K562 (cell line): ENCODE results near the gene DCHS2. TPM values are rescaled to one million over a fixed set of nuclear protein-coding genes. Genes with fewer than 3 reads are reported as not detected.

ENCODE experiments used
- ATAC-seq: fragments of 200-7000 bp; cut with Tn5 transposase; 3 replicates; pipeline ENCODE4 v1.9.1; 2020; ENCODE audit warnings: moderate library complexity
- BruUV-seq: library from RNA; stranded (reverse); fragments of 400-500 nt; replicated peaks from 2 replicates; lab custom pipeline; 2021; lab: Mats Ljungman, UMichigan
- CTCF ChIA-PET: fragments of 300-600 bp; formaldehyde crosslinking; extraction: SDS; loops from one replicate; lab custom pipeline; 2021; ENCODE audit warnings: low intra/inter-chr PET ratio; lab: Yijun Ruan, JAX
- POLR2A ChIA-PET: fragments of 300-600, 350-650 bp; sonication (Branson Sonifier 250); formaldehyde crosslinking; extraction: SDS; loops from one replicate; lab custom pipeline; 2021; ENCODE audit warnings: antibody characterized with exemption, inconsistent platforms; lab: Yijun Ruan, JAX
- DNase-seq, 4 experiments: peaks; one replicate each; pipeline versions ENCODE4 v3.0.0 to v3.0.0-alpha.2; 2011 to 2018; ENCODE audit warnings: low spot score in 3 of 4, mixed read lengths in 3 of 4; ENCODE audit errors: extremely low read depth in 1 of 4
- FAIRE-seq: peaks from 2 replicates; lab custom pipeline; 2011; peaks lifted over from hg19 to GRCh38; lab: Jason Lieb, UNC
- H2AFZ ChIP-seq: 2 replicates; pipeline ENCODE4 v1.6.0; 2011; ENCODE audit warnings: low read depth, low read length, control low read depth, inconsistent platforms
- H3K27ac ChIP-seq: fragments of 200-600 bp; 3 replicates; pipeline ENCODE4 v1.8.0; 2011; ENCODE audit warnings: low read depth, mild to moderate bottlenecking, control low read depth, inconsistent platforms, low read length, moderate library complexity, mixed read lengths; ENCODE audit errors: extremely low read depth
- H3K27me3 ChIP-seq, 2 experiments: fragments of 300-600 bp in 1 of 2; 2 replicates in 1 of 2; 3 replicates in 1 of 2; pipeline versions ENCODE4 v1.6.0 to v1.8.0; 2011; ENCODE audit warnings: inconsistent platforms in 2 of 2, low read length in 2 of 2, mild to moderate bottlenecking in 1 of 2, mixed read lengths in 1 of 2, moderate library complexity in 1 of 2; ENCODE audit not compliant: control insufficient read depth in 2 of 2, insufficient read depth in 2 of 2
- H3K36me3 ChIP-seq: fragments of 300-600 bp; 3 replicates; pipeline ENCODE4 v1.8.0; 2011; ENCODE audit warnings: mild to moderate bottlenecking, low read length, inconsistent platforms; ENCODE audit not compliant: control insufficient read depth, insufficient read depth
- H3K4me1 ChIP-seq, 2 experiments: fragments of 200-600 bp in 1 of 2; replicated peaks in 1 of 2; 2 replicates in 1 of 2; 3 replicates in 1 of 2; pipeline versions ENCODE4 v1.5.1 to v1.8.0; 2011; ENCODE audit warnings: inconsistent platforms in 2 of 2, low read length in 2 of 2, mild to moderate bottlenecking in 1 of 2, mixed read lengths in 1 of 2, moderate library complexity in 1 of 2; ENCODE audit not compliant: control insufficient read depth in 2 of 2, insufficient read depth in 2 of 2
- H3K4me2 ChIP-seq: 2 replicates; pipeline ENCODE4 v1.6.1; 2011; ENCODE audit warnings: low read length, control low read depth, inconsistent platforms, mixed read lengths; ENCODE audit not compliant: insufficient read depth
- H3K4me3 ChIP-seq: fragments of 200-600 bp; sonication (generic), shearing (Covaris generic); 2 replicates; pipeline ENCODE4 v1.5.1; 2016; ENCODE audit warnings: control low read depth, inconsistent platforms
- H3K79me2 ChIP-seq: fragments of 200-600 bp; 3 replicates; pipeline ENCODE4 v1.8.0; 2011; ENCODE audit warnings: low read length, inconsistent platforms; ENCODE audit not compliant: control insufficient read depth, insufficient read depth
- H3K9ac ChIP-seq, 2 experiments: 2 replicates each; pipeline versions ENCODE4 v1.6.0 to v1.6.1; 2011; ENCODE audit warnings: low read depth in 2 of 2, low read length in 2 of 2, control low read depth in 1 of 2, inconsistent platforms in 1 of 2, mild to moderate bottlenecking in 1 of 2, mixed read lengths in 1 of 2; ENCODE audit not compliant: insufficient read depth in 1 of 2
- H3K9me1 ChIP-seq: one replicate; pipeline ENCODE4 v1.6.0; 2011; ENCODE audit warnings: inconsistent platforms, mild to moderate bottlenecking, low read length, moderate library complexity; ENCODE audit not compliant: control insufficient read depth, insufficient read depth
- H3K9me3 ChIP-seq: replicated peaks from 2 replicates; pipeline ENCODE4 v1.5.1; 2011; ENCODE audit warnings: low read depth, low read length, inconsistent platforms; ENCODE audit not compliant: control insufficient read depth, insufficient read depth
- H4K20me1 ChIP-seq: replicated peaks from 2 replicates; pipeline ENCODE4 v1.6.1; 2011; ENCODE audit warnings: low read length, inconsistent platforms, mixed read lengths; ENCODE audit not compliant: control insufficient read depth, insufficient read depth
- E2F6 ChIP-seq, 2 experiments: IDR thresholded peaks; 2 replicates each; pipeline ENCODE4 v1.6.1; 2011; ENCODE audit warnings: borderline replicate concordance in 1 of 2, control low read depth in 1 of 2, low read depth in 1 of 2, low read length in 1 of 2, mild to moderate bottlenecking in 1 of 2, mixed read lengths in 1 of 2, moderate library complexity in 1 of 2; ENCODE audit not compliant: insufficient read depth in 1 of 2, insufficient read length in 1 of 2, poor library complexity in 1 of 2, severe bottlenecking in 1 of 2; ENCODE audit errors: extremely low read depth in 1 of 2
- FOXP1 ChIP-seq: sonication (generic); formaldehyde crosslinking; IDR thresholded peaks from 2 replicates; pipeline ENCODE4 v1.8.0; 2022; ENCODE audit warnings: mild to moderate bottlenecking, missing genetic modification reagents
- KAT2B ChIP-seq: IDR thresholded peaks from one replicate; pipeline ENCODE4 v1.6.1; 2012; ENCODE audit warnings: low read depth, mild to moderate bottlenecking, control low read depth, inconsistent platforms, low read length, moderate library complexity
- MED1 ChIP-seq: sonication (generic); formaldehyde crosslinking; IDR thresholded peaks from 2 replicates; pipeline ENCODE4 v1.8.1; 2023; ENCODE audit warnings: missing genetic modification reagents, borderline replicate concordance
- MTA3 ChIP-seq: fragments of 450-650 bp; formaldehyde crosslinking; IDR thresholded peaks from 2 replicates; pipeline ENCODE4 v1.6.1; 2017; ENCODE audit warnings: mild to moderate bottlenecking, borderline replicate concordance
- NR1H2 ChIP-seq: sonication (generic); formaldehyde crosslinking; IDR thresholded peaks from 2 replicates; pipeline ENCODE4 v1.4.0; 2020; ENCODE audit warnings: mild to moderate bottlenecking, missing genetic modification reagents
- NRF1 ChIP-seq, 2 experiments: fragments of 450-650 bp; IDR thresholded peaks in 1 of 2; conservative IDR thresholded peaks in 1 of 2; 2 replicates each; pipeline ENCODE4 v1.6.1; 2014; ENCODE audit warnings: mild to moderate bottlenecking in 2 of 2
- PURB ChIP-seq: sonication (generic); formaldehyde crosslinking; IDR thresholded peaks from 2 replicates; pipeline ENCODE4 v1.9.0; 2021; ENCODE audit warnings: low read depth, mild to moderate bottlenecking, missing genetic modification reagents
- SNRNP70 ChIP-seq: fragments of 200-400 bp; formaldehyde crosslinking; optimal IDR thresholded peaks from 2 replicates; pipeline ENCODE3; 2017; ENCODE audit warnings: low read depth, low read length
- STAT5A ChIP-seq: IDR thresholded peaks from 2 replicates; pipeline ENCODE4 v1.6.1; 2012; ENCODE audit warnings: low read length, inconsistent platforms, borderline replicate concordance
- TEAD2 ChIP-seq: fragments of 450-650 bp; IDR thresholded peaks from 2 replicates; pipeline ENCODE4 v1.6.1; 2016; ENCODE audit warnings: missing genetic modification characterization, control low read depth, missing compliant biosample characterization
- ZBTB26 ChIP-seq: fragments of 450-650 bp; formaldehyde crosslinking; IDR thresholded peaks from 2 replicates; pipeline ENCODE4 v1.4.0; 2022; ENCODE audit warnings: missing genetic modification characterization
- ZBTB49 ChIP-seq: sonication (generic); formaldehyde crosslinking; IDR thresholded peaks from 2 replicates; pipeline ENCODE4 v1.8.0; 2022; ENCODE audit warnings: missing genetic modification reagents, mild to moderate bottlenecking, borderline replicate concordance
- ZC3H4 ChIP-seq: sonication (generic); formaldehyde crosslinking; IDR thresholded peaks from 2 replicates; pipeline ENCODE4 v1.9.0; 2021; ENCODE audit warnings: missing genetic modification reagents, borderline replicate concordance
- ZNF311 ChIP-seq: fragments of 250-450 bp; sonication (Bioruptor Pico); IDR thresholded peaks from 2 replicates; pipeline ENCODE4 v1.4.0; 2020; ENCODE audit warnings: mild to moderate bottlenecking, moderate library complexity
- ZNF778 ChIP-seq: fragments of 450-650 bp; formaldehyde crosslinking; IDR thresholded peaks from 2 replicates; pipeline ENCODE4 v1.4.0; 2020; ENCODE audit warnings: mild to moderate bottlenecking, moderate library complexity
- WGBS: fragments of 100-300 bp; shearing (Covaris generic); methylation state at CpG from one replicate; pipeline ENCODE4 v1.1.6; 2016; ENCODE audit warnings: low coverage, mixed read lengths; ENCODE audit not compliant: insufficient coverage; ENCODE audit errors: missing lambda C conversion rate; 5-methylcytosine and 5-hydroxymethylcytosine counted together
- in situ Hi-C: fragments of 300-500 bp; cut with MboI; formaldehyde crosslinking; loops from 4 replicates; pipeline ENCODE4 v1.15.0; 2018; ENCODE audit warnings: inconsistent platforms, mixed read lengths
- intact Hi-C: fragments of 100-400 bp; cut with micrococcal nuclease; formaldehyde crosslinking; loops from 2 replicates; pipeline ENCODE4 v1.14.2; 2022
- polyA plus RNA-seq, 8 experiments: library from polyadenylated mRNA; depleted of rRNA in 4 of 8; stranded (reverse) in 5 of 8; unstranded in 3 of 8; fragments of >200 nt; fragmentation: Nextera tagmentation in 2 of 8; fragmentation: Illumina TruSeq in 1 of 8; extraction: Ambion mirVana in 2 of 8; extraction: Trizol in 1 of 8; gene quantifications; 2 replicates each; pipeline versions ENCODE4 v1.2.1 to v1.2.3, GENCODE V29; 2011 to 2014; ENCODE audit warnings: inconsistent platforms in 1 of 8, missing spikeins in 1 of 8
- total RNA-seq, 7 experiments: library from RNA; depleted of rRNA in 6 of 7; stranded (reverse); fragments of >200 nt in 6 of 7; fragmentation: Illumina TruSeq in 2 of 7; extraction: Trizol in 2 of 7; gene quantifications; 2 replicates each; pipeline versions ENCODE4 v1.2.1 to v1.2.3, GENCODE V29; 2011 to 2021; ENCODE audit warnings: low replicate concordance in 1 of 7
- TF ChIP-seq, protein P1 (sequence below): fragments of 450-650 bp; formaldehyde crosslinking; IDR thresholded peaks from 2 replicates; pipeline ENCODE4 v1.4.0; 2022; ENCODE audit warnings: missing genetic modification characterization

DCHS2 gene
- total and polyA plus RNA-seq, 9 of the 15 experiments (the other 6 are each of a cell fraction or from before 2014, with no cell fraction given) = 0.49 to 7.1 (median 5.3) TPM

DNA sequence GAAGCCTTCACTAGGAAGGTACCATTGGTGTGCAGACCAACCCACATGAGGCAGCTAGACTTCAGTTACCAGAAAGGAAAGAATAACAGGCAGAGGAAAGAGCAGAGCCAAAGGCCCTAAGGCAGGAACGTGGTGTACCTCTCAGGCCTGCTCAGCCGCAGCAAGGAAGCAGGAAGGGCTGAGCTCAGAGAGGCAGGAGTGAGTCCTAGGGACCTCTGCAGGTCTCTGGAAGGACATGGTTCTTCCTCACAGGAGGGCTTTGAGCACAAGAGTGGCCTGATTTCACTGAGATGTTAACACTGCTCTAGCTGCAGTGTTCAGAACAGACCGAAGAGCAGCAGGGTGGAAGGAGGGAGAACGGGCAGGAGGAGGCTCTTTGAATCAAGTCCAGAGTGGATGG is 124.6 kb downstream of the DCHS2 start:
- intact Hi-C loops (no loop called here), in situ Hi-C loops (no loop called here)
- FAIRE-seq = no peak
- Histone ChIP-seq H3K4me2 (no peak overlapping the region), H3K27ac (no peak overlapping the region), H2AFZ (no peak overlapping the region), H3K79me2 (no peaks in the 10 kb centered on the region), H3K4me3 (no peak overlapping the region), H3K9me1 (no peaks in the 10 kb centered on the region), H3K9me3 (no peaks in the 10 kb centered on the region), H4K20me1 (no peaks in the 10 kb centered on the region; the same call in 1 of the 2 replicates), H3K27me3 (no peaks in the 10 kb centered on the region), H3K9ac (no peak overlapping the region), H3K4me1 (peaks cover 0 to 4% of the 10 kb centered on the region in 2 experiments; a peak in 2 of 5 replicates), H3K36me3 (peaks cover 2% of the 10 kb centered on the region; the same call in 1 of the 3 replicates)
- ATAC-seq = peak; percentile 50
- ChIA-PET POLR2A (no interaction called here), CTCF (no interaction called here)
- no peak for DNase-seq
- 53% methylated on average over 3 of the region's 4 CpGs for WGBS
- no TSS peak for BruUV-seq
- TF ChIP-seq E2F6 (IDR thresholded peaks at IDR 0.05; ENCODE audit: borderline replicate concordance in 1 of 2, extremely low read depth in 1 of 2, insufficient read depth in 1 of 2, insufficient read length in 1 of 2, low read depth in 1 of 2, low read length in 1 of 2, poor library complexity in 1 of 2, severe bottlenecking in 1 of 2) (no peak), STAT5A (no peak), ZNF778 (no peak), TEAD2 (tag) (no peak), SNRNP70 (no peak), MED1 (CRISPR knock-in tag) (no peak), ZBTB26 (CRISPR knock-in tag) (no peak), FOXP1 (CRISPR knock-in tag) (no peak), PURB (CRISPR knock-in tag) (no peak), ZNF311 (CRISPR knock-in tag) (no peak), NR1H2 (CRISPR knock-in tag) (no peak), NRF1 (conservative IDR thresholded peaks at IDR 0.05 in 1 of 2, IDR thresholded peaks at IDR 0.05 in 1 of 2) (no peak), ZC3H4 (CRISPR knock-in tag) (no peak), KAT2B (no peak), ZBTB49 (CRISPR knock-in tag) (no peak), MTA3 (no peak)
- TF ChIP-seq, protein P1, sequence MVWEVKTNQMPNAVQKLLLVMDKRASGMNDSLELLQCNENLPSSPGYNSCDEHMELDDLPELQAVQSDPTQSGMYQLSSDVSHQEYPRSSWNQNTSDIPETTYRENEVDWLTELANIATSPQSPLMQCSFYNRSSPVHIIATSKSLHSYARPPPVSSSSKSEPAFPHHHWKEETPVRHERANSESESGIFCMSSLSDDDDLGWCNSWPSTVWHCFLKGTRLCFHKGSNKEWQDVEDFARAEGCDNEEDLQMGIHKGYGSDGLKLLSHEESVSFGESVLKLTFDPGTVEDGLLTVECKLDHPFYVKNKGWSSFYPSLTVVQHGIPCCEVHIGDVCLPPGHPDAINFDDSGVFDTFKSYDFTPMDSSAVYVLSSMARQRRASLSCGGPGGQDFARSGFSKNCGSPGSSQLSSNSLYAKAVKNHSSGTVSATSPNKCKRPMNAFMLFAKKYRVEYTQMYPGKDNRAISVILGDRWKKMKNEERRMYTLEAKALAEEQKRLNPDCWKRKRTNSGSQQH (CRISPR knock-in tag) = no peak
